GM18867 (cell line): ENCODE data around the gene VSTM2B.

Experiments used
- ATAC-seq: cut with Tn5 transposase; IDR thresholded peaks from one replicate; pipeline ENCODE4 v1.9.1; 2021; ENCODE audit warnings: mild to moderate bottlenecking, moderate library complexity; ENCODE audit not compliant: unreplicated experiment

Gene VSTM2B

GRCh38 chr19:29529646-29530539, 4.1 kb downstream of the VSTM2B start:
- no peak for ATAC-seq

DNA sequence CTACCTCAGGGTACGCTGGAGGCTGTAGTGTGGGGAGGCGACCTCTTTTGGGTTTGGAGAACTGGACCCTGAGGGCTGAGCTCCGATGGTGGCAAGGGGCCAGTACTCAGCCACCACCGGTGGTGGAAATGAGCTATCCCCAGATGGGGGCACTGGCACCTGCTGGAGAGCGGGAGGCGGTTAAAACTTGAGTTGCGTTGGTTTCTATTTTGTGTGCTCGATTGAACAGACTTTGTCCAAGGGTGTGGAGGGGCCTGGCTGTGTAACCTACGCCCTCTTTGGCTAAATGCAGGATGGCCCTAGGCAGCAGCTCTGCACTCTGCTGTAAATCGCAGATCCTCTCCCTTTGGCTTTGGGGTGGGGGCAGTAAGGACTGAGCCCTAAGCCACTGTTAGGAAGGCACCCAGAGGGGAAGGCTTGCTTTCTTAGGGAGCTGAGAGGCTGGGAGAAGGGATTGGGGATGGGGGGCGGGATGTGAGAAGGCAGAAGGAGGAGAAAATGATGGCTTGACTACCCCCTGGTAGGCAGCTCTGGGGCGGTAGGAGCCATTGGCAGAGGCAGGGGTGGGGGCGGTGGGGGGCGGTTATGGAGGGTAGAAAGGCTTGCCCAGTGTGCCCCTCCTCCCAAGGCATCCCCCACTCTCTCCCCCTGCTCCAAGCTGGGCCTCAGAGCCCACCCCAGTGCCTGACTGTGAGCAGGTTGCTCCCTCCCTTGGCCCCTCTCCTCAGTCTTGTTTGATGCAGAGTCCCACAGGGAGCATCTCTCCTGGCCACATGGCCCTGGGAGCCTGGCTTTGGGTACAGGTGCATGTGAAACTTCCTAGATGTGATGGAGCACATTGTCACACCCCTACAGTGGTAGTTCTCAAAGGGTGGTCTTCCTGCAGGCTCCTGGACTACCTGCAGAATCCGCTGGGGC, 5.0 kb downstream of the VSTM2B start:
- no peak for ATAC-seq

DNA sequence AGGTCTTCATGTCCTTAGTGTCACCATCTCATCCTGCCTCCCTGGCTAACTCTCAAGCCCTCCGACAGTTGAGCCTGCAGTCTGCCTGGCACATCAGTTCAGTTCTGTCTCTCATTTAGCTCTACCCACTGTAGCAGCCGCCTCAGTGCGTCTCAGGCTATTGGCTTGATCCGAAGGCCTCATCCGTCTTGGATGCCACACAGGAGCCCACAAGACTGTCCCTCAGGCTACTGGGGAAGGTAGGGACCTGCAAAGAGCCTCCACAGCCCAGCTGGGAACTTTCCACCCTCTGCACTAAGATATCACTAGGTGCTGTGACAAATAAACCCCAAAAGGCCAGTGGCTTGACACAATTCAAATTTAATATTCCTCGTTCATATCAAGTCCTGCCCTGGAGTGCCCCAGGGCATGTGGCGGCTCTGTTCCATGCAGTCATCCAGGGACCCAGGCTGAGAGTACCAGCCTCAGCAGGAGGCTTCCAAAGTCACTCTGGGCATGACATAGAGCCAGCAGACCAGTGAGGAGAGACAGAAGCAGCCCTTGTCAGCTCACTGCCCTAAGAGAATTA, 5.7 kb downstream of the VSTM2B start:
- no peak for ATAC-seq

DNA sequence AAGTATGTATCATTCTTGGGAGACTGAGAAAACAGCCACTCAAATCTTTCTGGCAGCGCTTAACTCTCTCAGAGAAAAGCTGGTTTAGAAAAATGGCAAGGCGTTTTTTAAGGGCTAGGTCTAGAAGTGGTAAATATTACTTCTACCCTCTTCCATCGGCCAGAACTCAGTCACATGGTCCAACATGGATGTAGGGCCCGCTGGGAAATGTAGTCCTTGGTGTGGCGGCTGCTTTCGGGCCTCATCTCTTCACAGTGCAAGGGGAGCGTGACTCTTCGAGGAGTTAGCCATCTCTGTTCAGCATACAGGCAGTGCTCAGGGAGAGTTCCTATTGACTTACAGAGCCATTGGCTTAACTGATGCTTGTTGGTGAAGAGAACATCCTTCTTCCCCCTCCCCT, 6.3 kb downstream of the VSTM2B start:
- ATAC-seq, result no peak

- no peak for ATAC-seq
These were observed 7.2 kb downstream of the VSTM2B start for GRCh38 chr19:29532956-29533355.

DNA sequence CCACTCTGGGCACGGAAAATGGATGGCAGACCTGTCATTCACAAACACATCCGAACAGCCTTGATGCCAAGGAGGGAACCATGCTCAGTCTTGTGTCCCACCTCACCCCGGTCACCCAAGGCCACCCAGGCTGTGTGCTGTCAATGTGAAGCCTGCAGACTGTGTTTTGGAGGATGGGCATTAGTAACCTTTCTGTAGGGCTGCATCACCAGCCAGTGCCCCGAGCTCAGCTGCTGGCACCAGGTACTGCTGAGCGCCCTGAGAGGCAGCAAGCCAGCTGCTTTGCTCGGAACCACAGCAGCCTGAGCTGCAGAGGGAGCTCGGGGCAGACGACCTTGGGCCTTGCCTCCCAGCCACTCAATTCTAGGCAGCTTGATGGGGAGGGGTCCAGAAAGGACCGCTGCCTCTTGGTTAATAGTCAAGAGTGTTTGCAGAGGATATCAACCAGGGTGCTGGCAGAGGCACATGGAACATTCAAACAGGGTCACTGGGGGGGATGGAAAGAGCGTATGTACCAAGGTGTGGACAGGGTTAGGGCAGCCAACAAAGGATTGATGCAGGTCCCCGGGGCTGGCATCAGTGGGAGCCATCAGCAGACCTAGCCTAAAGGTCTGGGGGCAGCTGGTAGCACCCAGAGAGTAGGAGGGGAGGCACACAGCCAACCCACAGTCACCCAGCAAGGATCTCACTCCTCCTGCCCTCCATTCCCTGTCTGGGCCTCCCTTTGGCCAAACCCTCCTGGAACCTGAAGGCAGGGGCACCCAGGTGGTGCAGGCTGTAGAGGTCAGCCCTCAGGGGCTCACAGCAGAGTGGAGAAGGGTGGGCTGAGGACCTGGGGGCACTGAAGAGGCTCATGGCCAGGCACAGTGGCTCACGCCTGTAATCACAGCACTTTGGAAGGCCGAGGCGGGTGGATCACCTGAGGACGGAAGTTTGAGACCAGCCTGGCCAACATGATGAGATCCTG, 8.1 kb downstream of the VSTM2B start:
- ATAC-seq, result no peak

GRCh38 chr19:29535214-29535831, 9.5 kb downstream of the VSTM2B start:
- no peak for ATAC-seq

DNA sequence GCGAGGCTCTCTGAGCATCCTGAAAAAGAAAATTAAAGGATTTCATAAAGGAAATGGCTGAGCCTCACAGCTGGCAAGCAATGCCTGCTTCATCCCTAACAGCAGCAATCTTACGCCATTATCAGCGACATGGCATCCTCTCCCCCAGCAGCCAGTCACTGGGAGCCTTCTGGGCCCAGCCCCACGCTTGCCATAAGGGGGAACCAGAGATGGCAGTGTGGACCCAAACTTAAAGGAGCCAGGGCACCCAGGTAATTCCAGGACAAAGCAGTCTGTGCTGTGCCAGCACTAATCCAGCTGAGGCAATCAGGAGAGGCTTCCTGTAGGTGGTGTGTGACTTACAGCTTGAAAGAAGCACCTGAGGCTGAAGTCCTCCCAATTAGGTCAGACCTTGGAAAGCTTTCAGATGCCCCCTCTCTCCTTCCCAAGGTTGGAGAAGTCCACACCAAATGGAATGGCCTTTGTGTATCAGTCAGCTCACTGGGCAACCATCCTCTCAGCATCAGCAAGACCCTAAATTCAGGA, 10.3 kb downstream of the VSTM2B start:
- ATAC-seq, result no peak

- no peak for ATAC-seq
These were observed 11.4 kb downstream of the VSTM2B start for GRCh38 chr19:29537181-29537580.

GRCh38 chr19:29537601-29538000, 11.8 kb downstream of the VSTM2B start:
- ATAC-seq, result no peak

DNA sequence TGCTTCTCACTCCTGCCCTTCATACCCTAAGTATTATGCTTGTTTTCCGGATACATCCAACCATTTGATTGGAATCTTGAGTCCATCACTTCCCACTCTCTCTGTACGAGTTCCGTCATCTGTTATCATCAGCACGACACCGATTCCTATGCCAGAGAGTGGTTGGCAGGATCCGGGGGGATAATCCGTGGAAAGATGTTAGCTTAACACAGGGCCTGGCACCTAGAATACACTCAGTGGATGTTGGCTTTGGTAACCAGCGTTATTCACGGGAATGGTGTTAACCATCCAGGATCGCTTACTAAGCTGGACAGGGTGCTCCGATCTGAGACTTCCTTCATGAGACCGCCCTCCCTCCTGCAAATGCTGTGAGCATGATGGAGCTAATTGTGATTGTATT, 12.4 kb downstream of the VSTM2B start:
- no peak for ATAC-seq

DNA sequence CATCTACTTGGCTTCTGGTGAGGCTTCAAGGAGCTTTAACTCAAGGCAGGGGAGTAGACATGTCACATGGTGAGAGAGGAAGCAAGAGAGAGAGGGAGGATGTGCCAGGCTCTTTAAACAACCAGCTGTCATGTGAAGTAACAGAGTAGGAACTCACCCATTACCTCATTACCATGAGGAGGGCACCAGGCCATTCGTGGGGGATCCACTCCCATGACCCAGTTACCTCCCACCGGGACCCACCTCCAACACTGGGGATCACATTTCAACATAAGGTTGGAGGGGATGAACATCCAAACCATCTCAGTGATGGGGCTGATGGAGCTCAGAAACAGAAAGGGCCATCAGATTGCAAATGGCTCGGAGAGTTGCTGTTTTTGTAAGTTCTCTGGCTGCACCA, 12.9 kb downstream of the VSTM2B start:
- ATAC-seq, result no peak

- no peak for ATAC-seq
These were observed 13.3 kb downstream of the VSTM2B start for GRCh38 chr19:29539131-29539530.

DNA sequence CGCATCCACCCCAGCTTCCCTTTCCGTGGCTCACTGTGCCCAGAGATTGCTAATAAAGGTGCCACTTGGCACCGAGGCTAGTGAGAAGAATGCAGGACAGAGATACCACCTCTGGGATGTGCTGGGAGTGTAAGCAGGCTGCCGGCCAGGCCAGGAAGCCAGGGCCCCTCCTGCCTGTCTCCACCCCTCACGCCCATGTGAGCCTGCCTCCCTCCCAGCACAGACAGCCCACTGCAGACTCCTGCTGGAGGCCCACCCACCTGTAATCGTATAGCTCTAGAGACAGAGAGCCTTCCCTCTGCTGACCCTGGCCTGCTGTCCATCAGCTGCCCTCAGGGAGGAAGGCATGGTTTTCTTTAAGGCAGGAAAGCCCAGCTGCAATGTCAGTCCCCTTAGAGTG, 13.9 kb downstream of the VSTM2B start:
- no peak for ATAC-seq

GRCh38 chr19:29540114-29540513, 14.3 kb downstream of the VSTM2B start:
- ATAC-seq, result no peak

DNA sequence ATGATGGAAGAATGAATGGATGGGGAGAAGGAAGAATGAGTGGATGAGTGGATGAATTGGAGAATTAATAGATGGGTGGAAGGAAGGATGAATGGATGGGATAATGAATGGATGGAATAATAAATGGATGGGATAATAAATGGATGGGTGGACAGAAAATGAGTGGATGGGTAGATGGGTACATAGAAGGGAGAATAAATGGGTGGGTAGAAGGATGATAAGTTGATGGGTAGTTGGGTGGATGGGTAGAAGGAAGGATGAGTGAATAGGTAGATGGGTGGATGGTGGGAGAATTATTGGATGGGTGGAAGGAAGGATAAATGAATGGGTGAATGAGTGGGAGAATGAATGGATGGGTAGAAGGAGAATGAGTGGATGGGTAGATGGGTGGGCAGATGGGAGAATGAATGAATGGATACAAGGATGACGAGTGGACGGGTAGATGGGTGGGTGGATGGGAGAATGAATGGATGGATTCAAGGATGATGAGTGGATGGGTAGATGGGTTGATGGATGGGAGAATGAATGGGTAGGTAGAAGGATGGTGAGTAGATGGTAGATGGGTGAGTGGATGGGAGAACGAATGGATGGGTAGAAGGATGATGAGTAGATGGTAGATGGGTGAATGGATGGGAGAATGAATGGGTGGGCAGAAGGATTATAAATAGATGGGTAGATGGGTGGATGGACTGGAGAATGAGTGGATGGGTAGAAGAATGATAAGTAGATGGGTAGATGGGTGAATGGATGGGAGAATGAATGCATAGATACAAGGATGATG, 15.9 kb downstream of the VSTM2B start:
- no peak for ATAC-seq

DNA sequence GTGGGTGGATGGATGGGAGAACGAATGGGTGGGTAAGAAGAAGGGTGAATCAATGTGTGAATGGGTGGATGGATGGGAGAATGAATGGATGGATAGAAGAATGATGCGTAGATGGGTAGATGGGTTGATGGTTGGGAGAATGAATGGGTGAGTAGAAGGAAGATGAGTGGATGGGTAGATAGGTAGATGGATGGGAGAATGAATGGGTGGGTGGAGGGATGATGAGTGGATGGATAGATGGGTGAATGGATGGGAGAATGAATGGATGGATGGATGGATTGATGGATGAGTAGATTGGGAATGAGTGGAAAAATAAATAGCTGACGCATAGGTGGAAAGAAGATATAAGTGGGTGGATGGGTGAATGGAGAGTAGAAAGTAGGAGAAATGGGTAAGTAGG, 16.5 kb downstream of the VSTM2B start:
- no peak for ATAC-seq

DNA sequence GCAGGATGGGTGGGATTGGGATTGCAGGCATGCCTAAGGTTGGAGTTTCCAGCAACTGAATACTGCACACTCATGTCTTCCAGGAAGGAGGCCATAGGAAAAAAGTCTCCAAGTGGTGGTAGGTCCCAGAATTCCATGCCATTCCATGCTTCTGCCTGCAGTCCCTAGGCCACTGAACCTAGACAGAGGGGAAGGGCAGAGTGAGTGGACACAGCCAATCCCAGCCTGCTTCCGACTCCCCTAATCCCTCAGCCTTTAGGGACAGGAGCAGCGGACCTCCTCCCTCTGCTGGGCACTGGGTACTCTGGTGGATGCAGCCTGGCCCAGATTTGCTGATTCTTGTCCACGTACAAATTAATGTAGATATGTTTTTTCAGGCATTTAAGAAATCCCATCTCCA, 17.0 kb downstream of the VSTM2B start:
- no peak for ATAC-seq

GRCh38 chr19:29543381-29543780, 17.6 kb downstream of the VSTM2B start:
- ATAC-seq, result no peak
